Sciatic nerve (tissue), 2 donors: Measurements from ENCODE around the gene OR4F6. TPM values are rescaled to one million over a fixed set of nuclear protein-coding genes. Genes with fewer than 3 reads are reported as not detected.

Experiments used
- ATAC-seq: fragments of 200-7000 bp; cut with Tn5 transposase; one replicate; pipeline ENCODE4 v1.9.1; 2020; ENCODE audit warnings: mild to moderate bottlenecking, moderate library complexity
- DNase-seq: peaks from one replicate; pipeline ENCODE4 v3.0.0-alpha.2; 2020; ENCODE audit warnings: low spot score
- intact Hi-C: fragments of 100-400 bp; cut with DNase I; formaldehyde crosslinking; loops from one replicate; pipeline ENCODE4 v1.14.2; 2022
- total RNA-seq: library from RNA; stranded (reverse); fragmentation: NEBNext Ultra II Directional; extraction: Animal tissue kit (Norgen Biotek cat#: 25700); gene quantifications from one replicate; pipeline ENCODE4 v1.2.1, GENCODE V29; 2021
- donor health status: DM: no; HTN: no; CAD: no.
- donor health status: DM: no; HTN: no; CAD: no.

OR4F6 gene
- total RNA-seq, 1 donor from 2014 or later, result not detected

- intact Hi-C loops, result no loop called here
- no peak for ATAC-seq
- no peak for DNase-seq
Measured at GRCh38 chr15:101801048-101801447, 2.3 kb upstream of the OR4F6 start.

- ATAC-seq, result no peak
- DNase-seq, result no peak
- intact Hi-C loops, result no loop called here
Measured at GRCh38 chr15:101803676-101804075, 367 bp downstream of the OR4F6 start.

GRCh38 chr15:101804375-101804774 is 1.1 kb downstream of the OR4F6 start:
- no peak for ATAC-seq
- DNase-seq, result no peak
- intact Hi-C loops, result no loop called here

GRCh38 chr15:101804941-101805340 is 1.6 kb downstream of the OR4F6 start:
- DNase-seq, result no peak
- ATAC-seq, result no peak
- intact Hi-C loops, result no loop called here

- intact Hi-C loops, result no loop called here
- no peak for ATAC-seq
- no peak for DNase-seq
Measured at GRCh38 chr15:101805605-101806345, 2.5 kb downstream of the OR4F6 start.

- no peak for ATAC-seq
- intact Hi-C loops, result no loop called here
- DNase-seq, result no peak
Measured at GRCh38 chr15:101807345-101807945, 4.1 kb downstream of the OR4F6 start.

- intact Hi-C loops, result no loop called here
- DNase-seq (no peak), ATAC-seq (no peak)
Measured at GRCh38 chr15:101808201-101808600, 4.9 kb downstream of the OR4F6 start.

GRCh38 chr15:101810456-101810855 is 7.1 kb downstream of the OR4F6 start:
- DNase-seq (no peak), ATAC-seq (no peak)
- intact Hi-C loops, result no loop called here

- no peak for ATAC-seq
- DNase-seq, result no peak
- intact Hi-C loops, result no loop called here
Measured at GRCh38 chr15:101810876-101811275, 7.6 kb downstream of the OR4F6 start.

GRCh38 chr15:101811902-101812301 is 8.6 kb downstream of the OR4F6 start, which contains the start of gene OR4F15:
OR4F15 (plus strand) TSS chr15:101812202; CDS start chr15:101818187, 5,985 bp downstream.
- DNase-seq (no peak), ATAC-seq (no peak)
- intact Hi-C loops, result no loop called here

- intact Hi-C loops, result no loop called here
- DNase-seq (no peak), ATAC-seq (no peak)
Measured at GRCh38 chr15:101813803-101814534, 10.7 kb downstream of the OR4F6 start.

GRCh38 chr15:101820781-101821180 is 17.5 kb downstream of the OR4F6 start:
- no peak for ATAC-seq
- intact Hi-C loops, result no loop called here

GRCh38 chr15:101827257-101827656 is 23.9 kb downstream of the OR4F6 start:
- intact Hi-C loops, result no loop called here
- DNase-seq (no peak), ATAC-seq (no peak)

More at GRCh38 chr15:101820781-101821180, 17.5 kb downstream of the OR4F6 start:
- DNase-seq, result no peak

- intact Hi-C loops, result no loop called here
- no peak for DNase-seq
- no peak for ATAC-seq
Measured at GRCh38 chr15:101828774-101829173, 25.5 kb downstream of the OR4F6 start.

GRCh38 chr15:101841656-101842055 is 38.3 kb downstream of the OR4F6 start:
- intact Hi-C loops, result no loop called here
- no peak for DNase-seq

GRCh38 chr15:101844916-101845315 is 41.6 kb downstream of the OR4F6 start:
- DNase-seq, result no peak

More at GRCh38 chr15:101841656-101842055, 38.3 kb downstream of the OR4F6 start:
- ATAC-seq, result no peak

GRCh38 chr15:101852356-101852755 is 49.0 kb downstream of the OR4F6 start:
- no peak for ATAC-seq
- DNase-seq, result no peak
- intact Hi-C loops, result no loop called here

More at GRCh38 chr15:101844916-101845315, 41.6 kb downstream of the OR4F6 start:
- ATAC-seq, result no peak
- intact Hi-C loops, result no loop called here
